A673 (cell line): ENCODE results near the gene DOCK1.
"Not testable (repeated sequence)": the region's sequence is repeated elsewhere in the genome, so short reads cannot be mapped to it uniquely, and the experiment has no call there.

Experiments
- EZH2 ChIP-seq: fragments of 200-600 bp; sonication (generic); IDR thresholded peaks from 2 replicates; pipeline ENCODE4 v1.6.1; 2017; ENCODE audit warnings: borderline replicate concordance, low read depth, mild to moderate bottlenecking, mixed read lengths, antibody characterized with exemption, low read length; ENCODE audit not compliant: poor library complexity, severe bottlenecking
- TF ChIP-seq, protein P1 (sequence below): fragments of 300-800, 200-600 bp; sonication (generic); conservative IDR thresholded peaks from 2 replicates; pipeline ENCODE4 v1.5.1; 2017; ENCODE audit warnings: low read depth, mild to moderate bottlenecking, antibody characterized with exemption, low read length, moderate library complexity, mixed read lengths

DNA sequence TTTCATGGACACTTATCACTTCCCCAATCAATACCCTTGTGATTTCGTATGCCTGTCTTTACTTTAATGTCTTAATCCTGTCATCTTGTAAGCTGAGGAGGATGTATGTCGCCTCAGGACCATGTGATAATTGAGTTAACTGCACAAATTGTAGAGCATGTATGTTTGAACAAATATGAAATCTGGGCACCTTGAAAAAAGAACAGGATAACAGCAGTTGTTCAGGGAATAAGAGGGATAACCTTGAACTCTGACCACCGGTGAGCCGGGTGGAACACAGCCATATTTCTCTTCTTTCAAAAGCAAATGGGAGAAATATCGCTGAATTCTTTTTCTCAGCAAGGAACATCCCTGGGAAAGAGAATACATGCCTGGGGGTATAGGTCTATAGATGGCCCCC is 14.4 kb upstream of the DOCK1 start:
- TF ChIP-seq, protein P1, sequence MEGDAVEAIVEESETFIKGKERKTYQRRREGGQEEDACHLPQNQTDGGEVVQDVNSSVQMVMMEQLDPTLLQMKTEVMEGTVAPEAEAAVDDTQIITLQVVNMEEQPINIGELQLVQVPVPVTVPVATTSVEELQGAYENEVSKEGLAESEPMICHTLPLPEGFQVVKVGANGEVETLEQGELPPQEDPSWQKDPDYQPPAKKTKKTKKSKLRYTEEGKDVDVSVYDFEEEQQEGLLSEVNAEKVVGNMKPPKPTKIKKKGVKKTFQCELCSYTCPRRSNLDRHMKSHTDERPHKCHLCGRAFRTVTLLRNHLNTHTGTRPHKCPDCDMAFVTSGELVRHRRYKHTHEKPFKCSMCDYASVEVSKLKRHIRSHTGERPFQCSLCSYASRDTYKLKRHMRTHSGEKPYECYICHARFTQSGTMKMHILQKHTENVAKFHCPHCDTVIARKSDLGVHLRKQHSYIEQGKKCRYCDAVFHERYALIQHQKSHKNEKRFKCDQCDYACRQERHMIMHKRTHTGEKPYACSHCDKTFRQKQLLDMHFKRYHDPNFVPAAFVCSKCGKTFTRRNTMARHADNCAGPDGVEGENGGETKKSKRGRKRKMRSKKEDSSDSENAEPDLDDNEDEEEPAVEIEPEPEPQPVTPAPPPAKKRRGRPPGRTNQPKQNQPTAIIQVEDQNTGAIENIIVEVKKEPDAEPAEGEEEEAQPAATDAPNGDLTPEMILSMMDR = not testable (repeated sequence)
- not testable (repeated sequence) for TF ChIP-seq EZH2
